ENCODE results near the gene FAM25G. TPM values are rescaled to one million over a fixed set of nuclear protein-coding genes. Genes with fewer than 3 reads are reported as not detected.

FAM25G gene
- total and polyA plus RNA-seq, 4 experiments from 2014 or later, result not detected

DNA sequence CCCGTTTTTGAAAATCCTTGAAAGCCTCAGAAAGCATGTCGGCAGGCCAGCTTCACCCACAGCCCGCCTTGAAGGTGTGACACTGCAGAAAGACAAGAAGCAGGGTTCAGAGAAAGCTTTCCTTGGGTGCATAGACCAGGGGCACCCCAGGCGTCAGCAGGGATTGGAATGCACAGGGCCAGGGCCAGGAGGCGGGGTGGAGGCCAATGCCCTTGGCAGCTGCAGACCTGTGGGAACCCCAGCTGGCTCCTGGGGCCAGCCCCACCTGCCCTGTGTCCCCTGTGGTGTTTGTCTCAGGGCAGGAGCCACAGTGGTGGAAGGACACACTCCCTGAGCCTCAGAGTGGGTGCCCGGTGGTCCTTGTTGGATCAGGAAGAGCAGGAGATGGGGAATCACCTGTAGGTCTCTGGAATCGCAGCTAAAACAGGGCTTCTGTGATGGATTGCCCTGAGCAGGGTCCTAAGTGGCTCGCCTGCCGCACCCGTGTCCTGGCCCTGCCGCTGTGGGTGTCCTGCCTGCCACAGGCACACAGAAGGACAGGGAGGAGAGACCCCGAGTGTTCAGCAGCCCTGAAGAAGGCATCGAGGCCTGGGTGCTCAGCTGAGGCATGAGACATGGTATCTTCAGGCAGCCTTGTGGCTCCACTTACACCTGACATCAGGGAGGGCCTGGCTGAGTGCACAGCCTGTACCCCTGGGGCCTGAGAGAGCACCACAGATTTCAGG lies 40.1 kb downstream of the FAM25G start:
- Mint-ChIP-seq H3K27me3 (peaks cover 4 to 17% of the 10 kb centered on the region in 2 donors), H3K4me1 (peaks cover 0 to 4% (median 2%) of the 10 kb centered on the region in 4 donors), H3K27ac (no peak overlapping the region), H3K4me3 (no peak overlapping the region), H3K36me3 (no peaks in the 10 kb centered on the region), H3K9me3 (peaks cover 0 to 4% (median under 1%) of the 10 kb centered on the region in 8 donors)
- Histone ChIP-seq H3K4me3 (ENCODE audit: low read length in 2 of 2) (no peak overlapping the region), H3K4me1 (ENCODE audit: insufficient read depth, low read length) (no peaks in the 10 kb centered on the region), H3K9me3 (ENCODE audit: control insufficient read depth in 1 of 2, low read length in 2 of 2) (no peaks in the 10 kb centered on the region), H3K27me3 (ENCODE audit: insufficient read depth, low read length) (no peaks in the 10 kb centered on the region), H3K27ac (ENCODE audit: low read depth, low read length) (no peak overlapping the region), H3K36me3 (ENCODE audit: insufficient read depth, low read length) (no peaks in the 10 kb centered on the region)
- CTCF ChIA-PET (ENCODE audit: partially characterized antibody), result no interaction called here
- POLR2A ChIA-PET (ENCODE audit: partially characterized antibody), result no interaction called here
- no peak for DNase-seq
- intact Hi-C loops (cut with micrococcal nuclease), result no loop called here

DNA sequence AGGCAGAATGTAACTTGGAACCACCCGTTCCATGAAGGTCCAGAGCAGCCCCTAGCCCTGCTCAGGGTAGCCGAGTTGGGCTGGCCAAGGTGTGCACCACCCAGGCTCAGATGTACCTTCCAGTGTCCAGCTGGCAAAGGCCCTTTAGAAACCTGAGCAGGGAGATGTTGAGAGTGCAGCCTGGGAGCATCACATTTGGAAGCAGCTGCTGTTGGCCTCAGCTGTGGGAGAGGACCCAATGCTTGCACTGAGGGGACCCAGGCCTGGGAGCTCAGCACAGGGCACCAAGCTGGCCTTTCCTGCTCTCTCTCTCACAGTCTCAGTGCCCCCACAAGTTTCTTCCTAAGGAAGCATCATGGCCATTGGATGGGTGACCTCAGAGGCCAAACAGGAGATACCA lies 41.1 kb downstream of the FAM25G start:
- H3K9me3 Mint-ChIP-seq, result peaks cover 0 to 13% (median 9%) of the 10 kb centered on the region in 8 donors
- no peak for DNase-seq
- intact Hi-C loops (cut with micrococcal nuclease), result no loop called here
- Histone ChIP-seq H3K36me3 (ENCODE audit: insufficient read depth, low read length) (no peaks in the 10 kb centered on the region), H3K4me3 (ENCODE audit: low read length in 2 of 2) (no peak overlapping the region), H3K9me3 (ENCODE audit: control insufficient read depth in 1 of 2, low read length in 2 of 2) (no peaks in the 10 kb centered on the region), H3K4me1 (ENCODE audit: insufficient read depth, low read length) (no peaks in the 10 kb centered on the region), H3K27ac (ENCODE audit: low read depth, low read length) (no peak overlapping the region), H3K27me3 (ENCODE audit: insufficient read depth, low read length) (no peaks in the 10 kb centered on the region)
- no peak overlapping the region for H3K27ac Mint-ChIP-seq
- CTCF ChIA-PET (ENCODE audit: partially characterized antibody), result no interaction called here
- POLR2A ChIA-PET (ENCODE audit: partially characterized antibody), result no interaction called here
- no peaks in the 10 kb centered on the region for H3K36me3 Mint-ChIP-seq
- peaks cover 4 to 17% of the 10 kb centered on the region in 2 donors for H3K27me3 Mint-ChIP-seq
- H3K4me3 Mint-ChIP-seq, result no peak overlapping the region
- H3K4me1 Mint-ChIP-seq, result peaks cover 0 to 4% (median 2%) of the 10 kb centered on the region in 4 donors

DNA sequence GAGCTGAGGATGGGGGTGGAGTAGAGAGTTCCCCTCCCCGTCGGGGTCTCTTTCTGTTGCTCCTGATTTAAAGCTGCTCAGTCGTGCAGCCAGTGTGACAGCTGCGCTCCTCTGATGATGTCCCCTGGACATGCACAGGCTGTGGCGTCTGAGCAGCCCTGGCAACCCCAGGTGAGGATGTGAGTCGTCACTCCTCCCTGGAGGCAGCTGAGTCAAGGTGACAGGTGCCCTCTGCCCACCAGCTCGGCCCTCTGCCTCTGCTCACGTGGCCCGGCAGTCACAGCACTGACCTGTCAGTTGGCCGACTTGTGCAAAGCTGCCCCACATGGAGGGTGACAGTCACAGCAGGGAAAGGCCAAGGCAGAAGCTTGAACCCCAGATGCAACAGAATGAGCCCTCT lies 41.5 kb downstream of the FAM25G start:
- Histone ChIP-seq H3K27ac (ENCODE audit: low read depth, low read length) (no peak overlapping the region), H3K4me1 (ENCODE audit: insufficient read depth, low read length) (no peaks in the 10 kb centered on the region), H3K27me3 (ENCODE audit: insufficient read depth, low read length) (no peaks in the 10 kb centered on the region), H3K36me3 (ENCODE audit: insufficient read depth, low read length) (no peaks in the 10 kb centered on the region), H3K4me3 (ENCODE audit: low read length in 2 of 2) (no peak overlapping the region), H3K9me3 (ENCODE audit: control insufficient read depth in 1 of 2, low read length in 2 of 2) (peaks cover 0 to 4% of the 10 kb centered on the region in 2 donors)
- Mint-ChIP-seq H3K27ac (no peak overlapping the region), H3K9me3 (peaks cover 0 to 17% (median 13%) of the 10 kb centered on the region in 8 donors), H3K4me1 (peaks cover 0 to 4% (median 2%) of the 10 kb centered on the region in 4 donors), H3K36me3 (no peaks in the 10 kb centered on the region), H3K4me3 (no peak overlapping the region), H3K27me3 (peaks cover 4 to 14% of the 10 kb centered on the region in 2 donors)
- POLR2A ChIA-PET (ENCODE audit: partially characterized antibody), result no interaction called here
- intact Hi-C loops (cut with micrococcal nuclease), result no loop called here
- CTCF ChIA-PET (ENCODE audit: partially characterized antibody), result no interaction called here
- DNase-seq, result no peak

DNA sequence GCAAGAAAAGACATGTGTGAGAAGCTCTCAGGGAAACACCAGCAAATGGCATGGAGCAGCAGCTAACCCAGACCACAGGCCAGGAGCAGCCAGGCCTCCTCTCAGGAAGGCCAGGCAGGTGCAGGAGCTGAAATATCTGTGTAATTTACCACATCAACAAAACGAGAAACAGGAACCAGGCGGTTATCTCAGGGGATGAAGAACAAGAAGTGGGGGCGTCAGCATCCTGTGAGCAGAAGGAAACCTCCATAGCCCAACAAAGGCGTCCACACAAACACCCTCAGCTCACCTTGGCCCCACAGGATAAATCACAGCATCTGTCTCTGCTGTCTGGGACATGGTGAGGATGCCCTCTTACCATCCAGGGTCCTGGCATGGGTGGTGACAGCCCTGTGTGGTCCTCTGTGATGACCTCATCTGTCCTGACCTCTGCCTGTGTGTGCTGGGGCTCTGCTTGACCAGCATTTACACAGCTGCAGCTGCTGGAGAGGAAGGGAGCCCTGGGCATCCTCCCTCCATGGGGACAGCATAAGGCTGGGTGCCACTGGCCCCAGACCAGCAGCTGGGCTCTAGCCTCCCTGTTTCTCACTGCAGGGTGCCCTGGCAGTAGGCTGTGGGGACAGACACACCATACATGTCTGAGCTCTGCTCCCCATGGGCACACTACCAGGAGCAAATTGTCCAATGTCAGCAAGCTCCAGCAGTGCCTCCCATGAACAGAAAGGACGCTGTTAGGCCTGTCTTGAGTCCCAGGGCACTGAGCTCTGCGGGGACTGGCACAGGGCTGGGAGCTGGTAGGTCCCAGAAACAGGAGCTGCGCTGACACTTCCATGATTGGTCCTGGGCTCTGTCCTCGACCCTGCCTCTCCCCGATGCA lies 42.2 kb downstream of the FAM25G start:
- CTCF ChIA-PET (ENCODE audit: partially characterized antibody), result no interaction called here
- Histone ChIP-seq H3K36me3 (ENCODE audit: insufficient read depth, low read length) (no peaks in the 10 kb centered on the region), H3K9me3 (ENCODE audit: control insufficient read depth in 1 of 2, low read length in 2 of 2) (peaks cover 0 to 5% of the 10 kb centered on the region in 2 donors), H3K27ac (ENCODE audit: low read depth, low read length) (no peak overlapping the region), H3K4me1 (ENCODE audit: insufficient read depth, low read length) (no peaks in the 10 kb centered on the region), H3K27me3 (ENCODE audit: insufficient read depth, low read length) (no peaks in the 10 kb centered on the region), H3K4me3 (ENCODE audit: low read length in 2 of 2) (no peak overlapping the region)
- no peak overlapping the region for H3K4me3 Mint-ChIP-seq
- no peaks in the 10 kb centered on the region for H3K36me3 Mint-ChIP-seq
- intact Hi-C loops (cut with micrococcal nuclease), result no loop called here
- H3K27ac Mint-ChIP-seq, result no peak overlapping the region
- H3K27me3 Mint-ChIP-seq, result peaks cover 4 to 10% of the 10 kb centered on the region in 2 donors
- POLR2A ChIA-PET (ENCODE audit: partially characterized antibody), result no interaction called here
- H3K9me3 Mint-ChIP-seq, result peaks cover 0 to 23% (median 15%) of the 10 kb centered on the region in 8 donors
- peaks cover 0 to 4% (median 2%) of the 10 kb centered on the region in 4 donors for H3K4me1 Mint-ChIP-seq
- no peak for DNase-seq

DNA sequence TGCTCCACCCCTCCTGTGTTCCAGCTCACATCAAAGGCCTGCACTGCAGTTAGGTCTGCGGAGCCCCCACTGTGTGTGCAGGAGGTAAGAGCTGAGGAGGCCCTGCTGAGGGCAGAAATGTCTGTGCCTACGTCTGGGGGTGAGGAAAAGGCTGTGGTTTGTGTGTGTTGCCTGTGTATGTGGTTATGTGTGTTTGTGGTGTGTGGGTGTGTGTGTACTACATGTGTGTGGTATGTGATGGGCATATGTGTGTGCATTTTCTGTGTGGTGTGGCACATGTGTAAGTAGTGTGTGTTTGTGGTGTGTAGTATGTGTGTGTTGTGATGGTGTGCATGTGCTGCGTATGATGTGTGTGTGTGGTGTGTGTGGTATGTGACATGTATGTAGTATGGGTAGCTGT lies 43.8 kb downstream of the FAM25G start:
- peaks cover 0 to 4% (median 2%) of the 10 kb centered on the region in 4 donors for H3K4me1 Mint-ChIP-seq
- POLR2A ChIA-PET (ENCODE audit: partially characterized antibody), result no interaction called here
- Histone ChIP-seq H3K4me1 (ENCODE audit: insufficient read depth, low read length) (no peaks in the 10 kb centered on the region), H3K4me3 (ENCODE audit: low read length in 2 of 2) (no peak overlapping the region), H3K9me3 (ENCODE audit: control insufficient read depth in 1 of 2, low read length in 2 of 2) (peaks cover 0 to 5% of the 10 kb centered on the region in 2 donors), H3K36me3 (ENCODE audit: insufficient read depth, low read length) (no peaks in the 10 kb centered on the region), H3K27me3 (ENCODE audit: insufficient read depth, low read length) (no peaks in the 10 kb centered on the region), H3K27ac (ENCODE audit: low read depth, low read length) (no peak overlapping the region)
- H3K4me3 Mint-ChIP-seq, result no peak overlapping the region
- H3K36me3 Mint-ChIP-seq, result no peaks in the 10 kb centered on the region
- intact Hi-C loops (cut with micrococcal nuclease), result no loop called here
- H3K9me3 Mint-ChIP-seq, result peaks cover 2 to 31% (median 17%) of the 10 kb centered on the region in 8 donors
- H3K27me3 Mint-ChIP-seq, result peaks cover 3 to 6% of the 10 kb centered on the region in 2 donors
- no peak overlapping the region for H3K27ac Mint-ChIP-seq
- CTCF ChIA-PET (ENCODE audit: partially characterized antibody), result no interaction called here
- DNase-seq, result no peak

DNA sequence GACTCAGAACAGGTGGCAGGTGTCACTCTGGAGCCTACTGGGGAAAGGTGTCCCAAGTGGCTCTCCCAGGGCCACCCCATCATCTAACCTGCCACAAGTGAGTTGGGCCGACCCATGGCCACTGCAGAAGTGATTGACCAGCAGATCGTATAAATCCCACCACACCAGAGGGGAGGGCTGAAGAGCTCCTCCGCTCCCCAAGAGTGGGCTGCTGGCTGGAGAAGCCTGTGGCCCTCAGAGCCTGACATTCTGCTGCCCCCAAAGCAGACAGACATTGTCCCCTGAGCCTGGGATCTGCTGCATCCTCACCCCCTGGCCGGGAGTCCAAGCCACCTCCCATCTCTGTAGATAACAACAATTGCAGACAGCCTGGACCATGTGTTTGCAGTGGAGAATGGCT lies 44.3 kb downstream of the FAM25G start:
- H3K9me3 Mint-ChIP-seq, result peaks cover 2 to 33% (median 17%) of the 10 kb centered on the region in 8 donors
- ChIA-PET CTCF (ENCODE audit: partially characterized antibody) (no interaction called here), POLR2A (ENCODE audit: partially characterized antibody) (no interaction called here)
- peaks cover 0 to 4% (median 2%) of the 10 kb centered on the region in 4 donors for H3K4me1 Mint-ChIP-seq
- H3K27ac ChIP-seq (ENCODE audit: low read depth, low read length), result no peak overlapping the region
- no peaks in the 10 kb centered on the region for H3K27me3 ChIP-seq (ENCODE audit: insufficient read depth, low read length)
- DNase-seq, result no peak
- H3K4me3 ChIP-seq (ENCODE audit: low read length in 2 of 2), result no peak overlapping the region
- peaks cover 0 to 5% of the 10 kb centered on the region in 2 donors for H3K9me3 ChIP-seq (ENCODE audit: control insufficient read depth in 1 of 2, low read length in 2 of 2)
- H3K27me3 Mint-ChIP-seq, result peaks cover 4 to 8% of the 10 kb centered on the region in 2 donors
- no peaks in the 10 kb centered on the region for H3K4me1 ChIP-seq (ENCODE audit: insufficient read depth, low read length)
- intact Hi-C loops (cut with micrococcal nuclease), result no loop called here
- no peak overlapping the region for H3K27ac Mint-ChIP-seq
- no peak overlapping the region for H3K4me3 Mint-ChIP-seq
- no peaks in the 10 kb centered on the region for H3K36me3 ChIP-seq (ENCODE audit: insufficient read depth, low read length)
- H3K36me3 Mint-ChIP-seq, result no peaks in the 10 kb centered on the region

DNA sequence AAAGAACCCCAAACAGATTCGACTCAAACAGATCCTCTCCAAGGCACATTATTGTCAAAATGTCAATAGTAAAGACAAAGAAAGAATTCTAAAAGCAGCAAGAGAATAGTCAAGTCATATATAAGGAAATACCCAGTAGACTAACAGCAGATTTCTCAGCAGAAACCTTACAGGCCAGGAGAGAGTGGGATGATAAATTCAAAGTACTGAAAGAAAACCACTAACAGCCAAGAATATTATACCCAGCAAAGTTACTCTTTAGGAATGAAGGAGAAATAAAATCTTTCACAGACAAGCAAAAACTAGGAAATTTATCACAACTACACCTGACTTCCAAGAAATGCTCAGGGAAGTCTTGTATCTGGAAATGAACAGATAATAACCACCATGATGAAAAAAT lies 45.8 kb downstream of the FAM25G start:
- Mint-ChIP-seq H3K4me1 (peaks cover 0 to 4% (median 2%) of the 10 kb centered on the region in 4 donors), H3K27me3 (peaks cover 10 to 17% of the 10 kb centered on the region in 2 donors), H3K27ac (no peak overlapping the region), H3K36me3 (no peaks in the 10 kb centered on the region), H3K4me3 (no peak overlapping the region), H3K9me3 (peaks cover 2 to 34% (median 19%) of the 10 kb centered on the region in 8 donors)
- no peak for DNase-seq
- H3K9me3 ChIP-seq (ENCODE audit: control insufficient read depth in 1 of 2, low read length in 2 of 2), result peaks cover 0 to 5% of the 10 kb centered on the region in 2 donors
- no peaks in the 10 kb centered on the region for H3K4me1 ChIP-seq (ENCODE audit: insufficient read depth, low read length)
- intact Hi-C loops (cut with micrococcal nuclease), result no loop called here
- ChIA-PET POLR2A (ENCODE audit: partially characterized antibody) (no interaction called here), CTCF (ENCODE audit: partially characterized antibody) (no interaction called here)
- H3K27me3 ChIP-seq (ENCODE audit: insufficient read depth, low read length), result peaks cover 5% of the 10 kb centered on the region
- no peaks in the 10 kb centered on the region for H3K36me3 ChIP-seq (ENCODE audit: insufficient read depth, low read length)
- no peak overlapping the region for H3K27ac ChIP-seq (ENCODE audit: low read depth, low read length)
- no peak overlapping the region for H3K4me3 ChIP-seq (ENCODE audit: low read length in 2 of 2)
